Panc1 (cell line): ENCODE results near the gene PRR19. TPM values are rescaled to one million over a fixed set of nuclear protein-coding genes. Genes with fewer than 3 reads are reported as not detected.

Source experiments
- ATAC-seq: fragments of 200-7000 bp; cut with Tn5 transposase; 2 replicates; pipeline ENCODE4 v1.9.1; 2020; ENCODE audit warnings: mild to moderate bottlenecking, moderate library complexity
- BruUV-seq: library from RNA; stranded (reverse); fragments of 400-500 nt; replicated peaks from 2 replicates; lab custom pipeline; 2021; lab: Mats Ljungman, UMichigan
- CTCF ChIA-PET: fragments of 300-600 bp; sonication (Branson Sonifier 250); formaldehyde crosslinking; loops from one replicate; lab custom pipeline; 2022; ENCODE audit warnings: antibody characterized with exemption; lab: Charles Lee
- POLR2A ChIA-PET: fragments of 300-600 bp; sonication (Branson Sonifier 250); formaldehyde crosslinking; loops from one replicate; lab custom pipeline; 2022; ENCODE audit warnings: antibody characterized with exemption; lab: Charles Lee
- DNase-seq: peaks from one replicate; pipeline ENCODE4 v3.0.0-alpha.2; 2010; ENCODE audit warnings: low read depth, low spot score
- H3K27ac ChIP-seq: 2 replicates; pipeline ENCODE4 v1.5.1; 2011; ENCODE audit warnings: mild to moderate bottlenecking, low read length, inconsistent platforms
- H3K27me3 ChIP-seq: fragments of 200-500 bp; sonication (Bioruptor generic); 2 replicates; pipeline ENCODE4 v1.6.0; 2014; ENCODE audit warnings: low read length, inconsistent platforms; ENCODE audit not compliant: control insufficient read depth, insufficient read depth
- H3K36me3 ChIP-seq: fragments of 200-500 bp; sonication (Bioruptor generic); 2 replicates; pipeline ENCODE4 v1.5.1; 2014; ENCODE audit warnings: inconsistent platforms, mild to moderate bottlenecking, low read length, moderate library complexity; ENCODE audit not compliant: control insufficient read depth, insufficient read depth
- H3K4me1 ChIP-seq: 2 replicates; pipeline ENCODE4 v1.5.1; 2011; ENCODE audit warnings: inconsistent platforms, mild to moderate bottlenecking, low read length, moderate library complexity; ENCODE audit not compliant: control insufficient read depth, insufficient read depth
- H3K4me3 ChIP-seq, 2 experiments: 2 replicates each; pipeline ENCODE4 v1.5.1; 2011 to 2012; ENCODE audit warnings: low read depth in 2 of 2, low read length in 2 of 2, mild to moderate bottlenecking in 2 of 2, inconsistent platforms in 1 of 2, moderate library complexity in 1 of 2
- H3K9me3 ChIP-seq: fragments of 200-500 bp; sonication (Bioruptor generic); 2 replicates; pipeline ENCODE4 v1.5.1; 2014; ENCODE audit warnings: low read depth, mild to moderate bottlenecking, inconsistent platforms, low read length, moderate library complexity; ENCODE audit not compliant: control insufficient read depth, insufficient read depth
- CTCF ChIP-seq: fragments of 450-650 bp; IDR thresholded peaks from 2 replicates; pipeline ENCODE4 v1.5.1; 2017; ENCODE audit warnings: mild to moderate bottlenecking
- POLR2AphosphoS5 ChIP-seq: IDR thresholded peaks from 2 replicates; pipeline ENCODE4 v1.6.1; 2012; ENCODE audit warnings: mild to moderate bottlenecking, low read depth, low read length, moderate library complexity
- REST ChIP-seq, 2 experiments: IDR thresholded peaks; 2 replicates each; pipeline ENCODE4 v1.6.1; 2011 to 2012; ENCODE audit warnings: low read depth in 2 of 2, control low read depth in 1 of 2, low read length in 1 of 2, mild to moderate bottlenecking in 1 of 2, moderate library complexity in 1 of 2; ENCODE audit not compliant: insufficient read depth in 1 of 2
- SIN3A ChIP-seq: IDR thresholded peaks from 2 replicates; pipeline ENCODE4 v1.6.1; 2012; ENCODE audit warnings: low read depth, mild to moderate bottlenecking, low read length, moderate library complexity, borderline replicate concordance; ENCODE audit not compliant: insufficient read depth
- TCF7L2 ChIP-seq: IDR thresholded peaks from 2 replicates; pipeline ENCODE4 v1.6.1; 2011; ENCODE audit warnings: mild to moderate bottlenecking, low read depth, low read length, inconsistent platforms
- in situ Hi-C: cut with HindIII; loops from 2 replicates; pipeline ENCODE4 v1.10.0; 2016; ENCODE audit warnings: low sequenced_read_pairs, low pct_unique_long_range_greater_than_20kb
- intact Hi-C: fragments of 100-400 bp; cut with micrococcal nuclease; formaldehyde crosslinking; loops from one replicate; pipeline ENCODE4 v1.10.0; 2022; ENCODE audit not compliant: unreplicated experiment
- total RNA-seq: library from RNA; stranded (reverse); gene quantifications from one replicate; pipeline ENCODE4 v1.2.1, GENCODE V29; 2021; ENCODE audit not compliant: unreplicated experiment

The PRR19 gene
- total RNA-seq, 1 experiment from 2014 or later: 2.1 TPM

GRCh38 chr19:42283188-42284065, 18.5 kb upstream of the PRR19 start:
- no peak for DNase-seq
- ChIA-PET CTCF (no interaction called here), POLR2A (no interaction called here)
- no TSS peak for BruUV-seq
- Histone ChIP-seq H3K27ac (peak overlapping the region; percentile 67), H3K9me3 (no peaks in the 10 kb centered on the region), H3K36me3 (no peaks in the 10 kb centered on the region; the same call in 1 of the 2 replicates), H3K4me3 (peak overlapping the region; percentile 45 to 56), H3K27me3 (no peaks in the 10 kb centered on the region), H3K4me1 (peaks cover 42% of the 10 kb centered on the region)
- in situ Hi-C loops (no loop called here), intact Hi-C loops (loop anchor here (5.0 kb wide), 1 partner anchor 36 kb away; no protein-coding TSS in a partner anchor)
- TF ChIP-seq CTCF: no peak
- no peak for TF ChIP-seq REST (IDR thresholded peaks at IDR 0.05; ENCODE audit: insufficient read depth in 1 of 2, low read depth in 2 of 2, low read length in 1 of 2)
- TF ChIP-seq POLR2AphosphoS5: no peak; the same call in 1 of the 2 replicates
- no peak for TF ChIP-seq SIN3A
- TF ChIP-seq TCF7L2: no peak
- ATAC-seq: peak; percentile 62

GRCh38 chr19:42284066-42284501, 17.8 kb upstream of the PRR19 start:
- peaks cover 36% of the 10 kb centered on the region for H3K4me1 ChIP-seq
- ChIA-PET POLR2A (no interaction called here), CTCF (no interaction called here)
- H3K36me3 ChIP-seq: no peaks in the 10 kb centered on the region; the same call in 1 of the 2 replicates
- H3K9me3 ChIP-seq: no peaks in the 10 kb centered on the region
- TF ChIP-seq REST (IDR thresholded peaks at IDR 0.05; ENCODE audit: insufficient read depth in 1 of 2, low read depth in 2 of 2, low read length in 1 of 2): no peak
- TF ChIP-seq POLR2AphosphoS5: no peak
- no peak for TF ChIP-seq SIN3A
- TF ChIP-seq CTCF: no peak
- no peak for TF ChIP-seq TCF7L2
- DNase-seq (no peak), ATAC-seq (peak; percentile 22)
- H3K4me3 ChIP-seq: peak overlapping the region in 1 of 2 experiments; percentile 37; a peak in 2 of 4 replicates
- in situ Hi-C loops (no loop called here), intact Hi-C loops (loop anchor here (5.0 kb wide), 1 partner anchor 37 kb away; no protein-coding TSS in a partner anchor)
- H3K27me3 ChIP-seq: no peaks in the 10 kb centered on the region
- no peak overlapping the region for H3K27ac ChIP-seq
- BruUV-seq: no TSS peak
